GM08714 (cell line): Measurements from ENCODE around the gene HAUS7.

Experiments
- H3K4me3 ChIP-seq: fragments of 200-500 bp; sonication (Bioruptor generic); 2 replicates; pipeline ENCODE4 v1.5.1; 2014; ENCODE audit warnings: mild to moderate bottlenecking, low read length, inconsistent platforms
- ZNF274 ChIP-seq: IDR thresholded peaks from 2 replicates; pipeline ENCODE4 v1.6.1; 2012; ENCODE audit warnings: mild to moderate bottlenecking, low read depth, low read length

Gene HAUS7

GRCh38 chrX:153470411-153471363, at the start of gene HAUS7:
Gene HAUS7, minus strand, starts transcription at chrX:153470576. Its CDS starts 19 bp downstream, at chrX:153470557.
- H3K4me3 ChIP-seq, result peak within 1 kb of the TSS; percentile 69; the same call in 1 of the 2 replicates
- no peak for TF ChIP-seq ZNF274

GRCh38 chrX:153519569-153520286, 49.4 kb upstream of the HAUS7 start:
- H3K4me3 ChIP-seq, result no peak overlapping the region
- no peak for TF ChIP-seq ZNF274

GRCh38 chrX:153517946-153518834, 47.8 kb upstream of the HAUS7 start:
- no peak overlapping the region for H3K4me3 ChIP-seq
- TF ChIP-seq ZNF274, result no peak

GRCh38 chrX:153517423-153517822, 47.0 kb upstream of the HAUS7 start, which contains the start of gene ATP2B3:
Gene ATP2B3, plus strand, starts transcription at chrX:153517642. Its CDS starts 18,606 bp downstream, at chrX:153536248.
- H3K4me3 ChIP-seq, result no peak within 1 kb of the TSS
- no peak for TF ChIP-seq ZNF274

GRCh38 chrX:153516073-153516472, 45.7 kb upstream of the HAUS7 start:
- no peak overlapping the region for H3K4me3 ChIP-seq
- no peak for TF ChIP-seq ZNF274

- TF ChIP-seq ZNF274, result no peak
- H3K4me3 ChIP-seq, result no peak overlapping the region
Measured at GRCh38 chrX:153515435-153515834, 45.1 kb upstream of the HAUS7 start.

- no peak for TF ChIP-seq ZNF274
Measured at GRCh38 chrX:153514259-153514658, 43.9 kb upstream of the HAUS7 start.

GRCh38 chrX:153513265-153513664, 42.9 kb upstream of the HAUS7 start:
- TF ChIP-seq ZNF274, result no peak
- H3K4me3 ChIP-seq, result no peak overlapping the region

More at GRCh38 chrX:153514259-153514658, 43.9 kb upstream of the HAUS7 start:
- H3K4me3 ChIP-seq, result no peak overlapping the region

GRCh38 chrX:153512501-153512893, 42.1 kb upstream of the HAUS7 start:
- no peak overlapping the region for H3K4me3 ChIP-seq
- no peak for TF ChIP-seq ZNF274

- no peak overlapping the region for H3K4me3 ChIP-seq
- TF ChIP-seq ZNF274, result no peak
Measured at GRCh38 chrX:153511784-153512500, 41.6 kb upstream of the HAUS7 start.

- TF ChIP-seq ZNF274, result no peak
- H3K4me3 ChIP-seq, result no peak overlapping the region
Measured at GRCh38 chrX:153510383-153510782, 40.0 kb upstream of the HAUS7 start.

GRCh38 chrX:153509592-153509991, 39.2 kb upstream of the HAUS7 start:
- TF ChIP-seq ZNF274, result no peak

GRCh38 chrX:153507484-153508178, 37.3 kb upstream of the HAUS7 start:
- H3K4me3 ChIP-seq, result no peak overlapping the region
- no peak for TF ChIP-seq ZNF274

More at GRCh38 chrX:153509592-153509991, 39.2 kb upstream of the HAUS7 start:
- no peak overlapping the region for H3K4me3 ChIP-seq
